PC-9 (cell line): ENCODE measurements around the gene SACM1L. TPM values are rescaled to one million over a fixed set of nuclear protein-coding genes. Genes with fewer than 3 reads are reported as not detected.

ENCODE experiments used
- BruUV-seq: library from RNA; stranded (reverse); fragments of 400-500 nt; replicated peaks from 2 replicates; lab custom pipeline; 2021; lab: Mats Ljungman, UMichigan
- CTCF ChIA-PET: fragments of 300-600 bp; sonication (Branson Sonifier 250); formaldehyde crosslinking; loops from one replicate; lab custom pipeline; 2022; ENCODE audit warnings: antibody characterized with exemption; lab: Charles Lee
- POLR2A ChIA-PET: fragments of 300-600 bp; sonication (Branson Sonifier 250); formaldehyde crosslinking; loops from one replicate; lab custom pipeline; 2022; ENCODE audit warnings: antibody characterized with exemption; ENCODE audit not compliant: unreplicated experiment; lab: Charles Lee
- DNase-seq, 2 experiments: peaks; one replicate each; pipeline versions ENCODE4 v3.0.0 to v3.0.0-alpha.2; 2015 to 2022; ENCODE audit warnings: mixed read lengths in 1 of 2
- H2AFZ ChIP-seq: fragments of 200-600 bp; sonication (generic); 2 replicates; pipeline ENCODE4 v1.8.1; 2017; ENCODE audit warnings: antibody characterized with exemption
- H3F3A ChIP-seq: fragments of 200-600 bp; sonication (generic); 2 replicates; pipeline ENCODE4 v1.8.1; 2017; ENCODE audit warnings: antibody characterized with exemption, mild to moderate bottlenecking, low read depth; ENCODE audit not compliant: insufficient read depth
- H3K27ac ChIP-seq: fragments of 200-600 bp; sonication (generic); 2 replicates; pipeline ENCODE4 v1.6.1; 2016; ENCODE audit warnings: mixed run types
- H3K27me3 ChIP-seq: fragments of 200-600 bp; sonication (generic); 2 replicates; pipeline ENCODE4 v1.6.1; 2016; ENCODE audit warnings: low read depth, mixed run types; ENCODE audit not compliant: insufficient read depth
- H3K36me3 ChIP-seq: fragments of 200-600 bp; sonication (generic); 2 replicates; pipeline ENCODE4 v1.6.1; 2016; ENCODE audit warnings: low read depth, mixed run types
- H3K4me1 ChIP-seq: fragments of 200-600 bp; sonication (generic); replicated peaks from 2 replicates; pipeline ENCODE4 v1.6.1; 2016; ENCODE audit warnings: mixed run types; ENCODE audit not compliant: insufficient read depth
- H3K4me2 ChIP-seq: fragments of 200-600 bp; sonication (generic); 2 replicates; pipeline ENCODE4 v1.6.1; 2017; ENCODE audit warnings: mixed run types
- H3K4me3 ChIP-seq: fragments of 200-600 bp; sonication (generic); 2 replicates; pipeline ENCODE4 v1.6.1; 2016; ENCODE audit warnings: mixed run types
- H3K79me2 ChIP-seq: fragments of 200-600 bp; sonication (generic); 2 replicates; pipeline ENCODE4 v1.6.1; 2017; ENCODE audit warnings: low read depth, mixed run types
- H3K9me2 ChIP-seq: fragments of 200-600 bp; sonication (generic); 2 replicates; pipeline ENCODE4 v1.8.1; 2017; ENCODE audit warnings: mild to moderate bottlenecking; ENCODE audit not compliant: insufficient read depth
- H3K9me3 ChIP-seq: fragments of 200-600 bp; sonication (generic); 2 replicates; pipeline ENCODE4 v1.8.1; 2016; ENCODE audit warnings: low read depth; ENCODE audit not compliant: insufficient read depth
- H4K20me1 ChIP-seq: fragments of 200-600 bp; sonication (generic); 2 replicates; pipeline ENCODE4 v1.8.1; 2017; ENCODE audit not compliant: insufficient read depth
- EZH2 ChIP-seq: fragments of 200-600 bp; sonication (generic); IDR thresholded peaks from 2 replicates; pipeline ENCODE4 v1.8.0; 2017; ENCODE audit warnings: antibody characterized with exemption, low read depth
- intact Hi-C: fragments of 100-400 bp; cut with micrococcal nuclease; formaldehyde crosslinking; loops from one replicate; pipeline ENCODE4 v1.10.0; 2022; ENCODE audit not compliant: unreplicated experiment
- total RNA-seq: library from RNA; stranded (reverse); gene quantifications from 2 replicates; pipeline ENCODE4 v1.2.3, GENCODE V29; 2021
- TF ChIP-seq, protein P1 (sequence below): fragments of 200-600 bp; sonication (generic); conservative IDR thresholded peaks from 2 replicates; pipeline ENCODE4 v1.6.1; 2017; ENCODE audit warnings: mixed run types, antibody characterized with exemption, mild to moderate bottlenecking, moderate library complexity

SACM1L gene
- total RNA-seq, 1 experiment from 2014 or later: 33.9 TPM

DNA sequence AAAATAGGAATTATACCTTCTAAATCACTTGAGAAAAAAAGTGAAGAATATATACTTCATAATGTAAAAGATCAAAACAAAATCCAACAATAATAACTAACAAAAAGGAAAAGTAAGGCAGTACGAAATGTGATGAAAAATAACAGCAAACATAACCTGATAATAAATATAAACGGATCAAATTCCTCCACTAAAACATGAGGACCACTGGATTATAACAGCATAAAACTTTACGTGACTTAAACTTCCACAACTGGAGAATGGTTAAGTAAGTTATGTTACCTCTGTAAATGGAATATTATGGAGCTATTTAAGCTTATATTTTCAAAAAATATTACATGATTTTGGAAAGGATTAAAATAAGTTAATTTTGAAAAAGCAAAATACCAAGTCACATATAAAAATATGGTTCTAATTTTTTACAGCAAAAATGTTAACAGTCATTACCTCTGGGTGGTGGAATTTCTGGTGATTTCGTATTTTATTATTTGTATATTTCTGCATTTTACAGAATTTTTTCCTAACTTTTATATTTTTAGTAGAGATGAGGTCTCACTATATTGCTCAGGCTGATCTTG is 100.1 kb downstream of the SACM1L start:
- ChIA-PET CTCF (no interaction called here), POLR2A (no interaction called here)
- no peak for DNase-seq
- Histone ChIP-seq H3K9me3 (no peaks in the 10 kb centered on the region), H3K9me2 (no peaks in the 10 kb centered on the region), H3K27ac (no peak overlapping the region), H3K79me2 (no peaks in the 10 kb centered on the region), H3K4me1 (peaks cover 8% of the 10 kb centered on the region; the same call in 1 of the 2 replicates), H3K4me3 (no peak overlapping the region), H2AFZ (no peak overlapping the region), H3K36me3 (no peaks in the 10 kb centered on the region), H3F3A (peaks cover 7% of the 10 kb centered on the region; the same call in 1 of the 2 replicates), H3K27me3 (no peaks in the 10 kb centered on the region), H4K20me1 (no peaks in the 10 kb centered on the region), H3K4me2 (no peak overlapping the region)
- TF ChIP-seq, protein P1, sequence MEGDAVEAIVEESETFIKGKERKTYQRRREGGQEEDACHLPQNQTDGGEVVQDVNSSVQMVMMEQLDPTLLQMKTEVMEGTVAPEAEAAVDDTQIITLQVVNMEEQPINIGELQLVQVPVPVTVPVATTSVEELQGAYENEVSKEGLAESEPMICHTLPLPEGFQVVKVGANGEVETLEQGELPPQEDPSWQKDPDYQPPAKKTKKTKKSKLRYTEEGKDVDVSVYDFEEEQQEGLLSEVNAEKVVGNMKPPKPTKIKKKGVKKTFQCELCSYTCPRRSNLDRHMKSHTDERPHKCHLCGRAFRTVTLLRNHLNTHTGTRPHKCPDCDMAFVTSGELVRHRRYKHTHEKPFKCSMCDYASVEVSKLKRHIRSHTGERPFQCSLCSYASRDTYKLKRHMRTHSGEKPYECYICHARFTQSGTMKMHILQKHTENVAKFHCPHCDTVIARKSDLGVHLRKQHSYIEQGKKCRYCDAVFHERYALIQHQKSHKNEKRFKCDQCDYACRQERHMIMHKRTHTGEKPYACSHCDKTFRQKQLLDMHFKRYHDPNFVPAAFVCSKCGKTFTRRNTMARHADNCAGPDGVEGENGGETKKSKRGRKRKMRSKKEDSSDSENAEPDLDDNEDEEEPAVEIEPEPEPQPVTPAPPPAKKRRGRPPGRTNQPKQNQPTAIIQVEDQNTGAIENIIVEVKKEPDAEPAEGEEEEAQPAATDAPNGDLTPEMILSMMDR: no peak
- no peak for TF ChIP-seq EZH2
- no TSS peak for BruUV-seq
- intact Hi-C loops: no loop called here

GRCh38 chr3:45790596-45790995 is 101.4 kb downstream of the SACM1L start:
- Histone ChIP-seq H3K4me3 (no peak overlapping the region), H3K9me3 (no peaks in the 10 kb centered on the region), H3K27ac (no peak overlapping the region), H2AFZ (no peak overlapping the region), H3K9me2 (no peaks in the 10 kb centered on the region), H3K4me2 (no peak overlapping the region), H3K79me2 (no peaks in the 10 kb centered on the region), H3F3A (peaks cover 7% of the 10 kb centered on the region; the same call in 1 of the 2 replicates), H4K20me1 (no peaks in the 10 kb centered on the region), H3K36me3 (no peaks in the 10 kb centered on the region), H3K4me1 (peaks cover 8% of the 10 kb centered on the region; the same call in 1 of the 2 replicates), H3K27me3 (no peaks in the 10 kb centered on the region)
- CTCF ChIA-PET: no interaction called here
- no TSS peak for BruUV-seq
- no peak for DNase-seq
- intact Hi-C loops: no loop called here
- TF ChIP-seq, protein P1: no peak
- no peak for TF ChIP-seq EZH2
- POLR2A ChIA-PET: no interaction called here

- H3F3A ChIP-seq: peaks cover 7% of the 10 kb centered on the region; the same call in 1 of the 2 replicates
- no peak overlapping the region for H3K4me3 ChIP-seq
- no peaks in the 10 kb centered on the region for H3K27me3 ChIP-seq
- no peak overlapping the region for H2AFZ ChIP-seq
- no peaks in the 10 kb centered on the region for H3K79me2 ChIP-seq
- H3K9me3 ChIP-seq: no peaks in the 10 kb centered on the region
- no peak overlapping the region for H3K27ac ChIP-seq
- ChIA-PET POLR2A (no interaction called here), CTCF (no interaction called here)
- H3K36me3 ChIP-seq: no peaks in the 10 kb centered on the region
- BruUV-seq: no TSS peak
- intact Hi-C loops: no loop called here
- TF ChIP-seq, protein P1: no peak
- TF ChIP-seq EZH2: no peak
- peaks cover 8% of the 10 kb centered on the region; the same call in 1 of the 2 replicates for H3K4me1 ChIP-seq
- no peak overlapping the region for H3K4me2 ChIP-seq
- H3K9me2 ChIP-seq: no peaks in the 10 kb centered on the region
- no peaks in the 10 kb centered on the region for H4K20me1 ChIP-seq
- no peak for DNase-seq
Measured at GRCh38 chr3:45792036-45792435, 102.8 kb downstream of the SACM1L start.
